GM13977 (cell line): Measurements from ENCODE around the gene PPA2.

ENCODE experiments used
- DNase-seq: peaks from one replicate; pipeline ENCODE4 v3.0.0; 2012; ENCODE audit warnings: low spot score
- in situ Hi-C: fragments of 300-500 bp; cut with MboI; formaldehyde crosslinking; loops from one replicate; pipeline ENCODE4 v1.12.0; 2022; ENCODE audit warnings: low sequenced_read_pairs, low pct_unique_long_range_greater_than_20kb, mixed read lengths, inconsistent platforms; ENCODE audit not compliant: unreplicated experiment
- TF ChIP-seq, protein P1 (sequence below): IDR thresholded peaks from 2 replicates; pipeline ENCODE4 v1.5.1; 2012; ENCODE audit warnings: mild to moderate bottlenecking, control low read depth; ENCODE audit not compliant: insufficient read depth; ENCODE audit errors: extremely low read depth, missing control alignments

Gene PPA2

DNA sequence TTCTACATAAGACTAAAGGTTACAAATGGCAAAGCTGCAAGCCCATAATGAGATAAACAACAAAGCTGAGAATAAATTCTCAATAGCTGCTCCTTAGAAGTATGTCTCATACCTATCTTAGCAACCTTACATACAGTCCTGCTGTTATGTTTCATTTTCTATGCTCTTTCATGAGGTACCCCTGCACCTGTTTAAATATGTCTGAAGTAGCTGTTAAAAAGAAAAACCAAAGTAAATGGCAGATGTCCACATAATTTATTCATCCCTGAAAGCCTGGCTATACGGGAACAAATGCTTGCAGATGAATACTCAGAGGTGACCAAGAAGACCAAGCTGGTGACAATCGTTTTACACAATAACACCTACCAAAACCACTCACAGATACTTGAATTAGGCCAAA is 22.5 kb downstream of the PPA2 start:
- in situ Hi-C loops, result loop anchor here (25.0 kb wide), 5 partner anchors 314 to 1389 kb away; partner anchors contain the start of gene TET2
- DNase-seq, result no peak
- TF ChIP-seq, protein P1, sequence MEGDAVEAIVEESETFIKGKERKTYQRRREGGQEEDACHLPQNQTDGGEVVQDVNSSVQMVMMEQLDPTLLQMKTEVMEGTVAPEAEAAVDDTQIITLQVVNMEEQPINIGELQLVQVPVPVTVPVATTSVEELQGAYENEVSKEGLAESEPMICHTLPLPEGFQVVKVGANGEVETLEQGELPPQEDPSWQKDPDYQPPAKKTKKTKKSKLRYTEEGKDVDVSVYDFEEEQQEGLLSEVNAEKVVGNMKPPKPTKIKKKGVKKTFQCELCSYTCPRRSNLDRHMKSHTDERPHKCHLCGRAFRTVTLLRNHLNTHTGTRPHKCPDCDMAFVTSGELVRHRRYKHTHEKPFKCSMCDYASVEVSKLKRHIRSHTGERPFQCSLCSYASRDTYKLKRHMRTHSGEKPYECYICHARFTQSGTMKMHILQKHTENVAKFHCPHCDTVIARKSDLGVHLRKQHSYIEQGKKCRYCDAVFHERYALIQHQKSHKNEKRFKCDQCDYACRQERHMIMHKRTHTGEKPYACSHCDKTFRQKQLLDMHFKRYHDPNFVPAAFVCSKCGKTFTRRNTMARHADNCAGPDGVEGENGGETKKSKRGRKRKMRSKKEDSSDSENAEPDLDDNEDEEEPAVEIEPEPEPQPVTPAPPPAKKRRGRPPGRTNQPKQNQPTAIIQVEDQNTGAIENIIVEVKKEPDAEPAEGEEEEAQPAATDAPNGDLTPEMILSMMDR, result no peak

DNA sequence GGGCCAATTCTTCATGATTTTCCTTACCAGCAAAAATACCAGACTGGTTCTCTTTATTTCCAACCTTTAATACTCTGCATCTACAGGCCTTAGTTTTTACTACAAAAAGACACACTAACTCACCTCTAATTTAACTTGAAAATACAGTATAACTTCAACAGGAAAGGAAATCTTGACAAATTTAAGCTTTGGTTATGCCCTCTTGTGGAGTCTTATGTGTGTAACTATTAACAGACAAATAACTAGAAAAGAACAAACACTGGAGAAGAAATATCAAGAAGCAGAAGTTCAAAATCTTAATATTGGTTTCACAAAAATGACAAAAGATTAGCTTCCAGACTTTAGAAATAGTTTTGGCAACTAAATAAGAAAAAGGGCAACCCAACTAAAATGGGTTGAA is 33.0 kb downstream of the PPA2 start:
- no peak for DNase-seq
- in situ Hi-C loops, result no loop called here
- TF ChIP-seq, protein P1, result no peak

DNA sequence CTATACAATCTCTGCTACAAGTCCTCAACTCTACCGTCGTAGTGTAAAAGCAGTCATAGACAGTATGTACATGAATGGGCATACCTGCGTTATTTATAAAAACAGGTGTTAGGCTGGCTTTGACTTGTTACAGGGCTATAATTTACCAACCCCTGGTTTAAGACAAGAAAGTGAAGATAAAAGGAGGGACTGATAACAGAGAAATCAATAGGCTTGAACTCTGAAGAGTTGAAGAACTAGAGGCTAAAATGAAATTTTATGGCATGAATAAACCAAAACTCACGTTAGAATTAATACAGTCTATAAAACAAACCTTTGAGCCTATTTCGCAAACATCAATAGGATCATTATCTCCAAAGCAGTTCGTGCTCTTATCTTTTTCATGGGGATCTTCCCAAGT is 36.2 kb downstream of the PPA2 start:
- DNase-seq, result no peak
- TF ChIP-seq, protein P1, result no peak
- in situ Hi-C loops, result no loop called here

DNA sequence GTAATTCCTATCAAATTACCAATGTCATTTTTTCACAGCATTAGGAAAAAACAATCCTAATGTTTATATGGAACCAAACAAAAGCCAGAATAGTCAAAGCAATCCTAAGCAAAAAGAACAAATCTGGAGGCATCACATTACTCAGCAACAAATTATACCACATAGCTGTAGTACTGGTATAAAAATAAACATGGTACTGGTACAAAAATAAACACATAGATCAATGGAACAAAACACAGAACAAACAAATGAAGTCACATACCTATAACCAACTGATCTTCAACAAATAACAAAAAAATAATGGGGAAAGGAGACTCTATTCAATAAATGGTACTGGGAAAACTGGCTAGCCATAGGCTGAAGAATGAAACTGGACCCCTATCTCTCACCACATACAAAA is 37.4 kb downstream of the PPA2 start:
- no peak for DNase-seq
- in situ Hi-C loops, result no loop called here
- TF ChIP-seq, protein P1, result no peak

DNA sequence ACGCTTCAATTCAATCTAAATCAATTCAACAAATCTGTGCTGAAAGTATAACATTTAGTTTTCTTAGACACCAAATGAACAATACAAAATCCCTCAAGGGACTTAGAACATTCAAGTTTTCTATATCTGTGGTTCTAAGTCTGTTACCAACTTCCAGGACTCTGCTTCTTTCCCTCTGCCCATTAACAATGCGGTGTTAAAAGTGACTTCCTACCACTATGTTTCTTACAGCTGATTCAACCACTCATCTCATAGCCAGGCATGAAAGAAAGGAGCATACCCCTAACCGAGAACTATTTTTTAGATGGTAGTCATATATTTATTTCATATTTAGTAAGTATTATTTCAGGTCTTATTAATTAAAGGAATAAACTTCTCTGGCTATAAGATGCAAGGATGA is 38.9 kb downstream of the PPA2 start:
- no peak for DNase-seq
- in situ Hi-C loops, result no loop called here
- TF ChIP-seq, protein P1, result no peak

DNA sequence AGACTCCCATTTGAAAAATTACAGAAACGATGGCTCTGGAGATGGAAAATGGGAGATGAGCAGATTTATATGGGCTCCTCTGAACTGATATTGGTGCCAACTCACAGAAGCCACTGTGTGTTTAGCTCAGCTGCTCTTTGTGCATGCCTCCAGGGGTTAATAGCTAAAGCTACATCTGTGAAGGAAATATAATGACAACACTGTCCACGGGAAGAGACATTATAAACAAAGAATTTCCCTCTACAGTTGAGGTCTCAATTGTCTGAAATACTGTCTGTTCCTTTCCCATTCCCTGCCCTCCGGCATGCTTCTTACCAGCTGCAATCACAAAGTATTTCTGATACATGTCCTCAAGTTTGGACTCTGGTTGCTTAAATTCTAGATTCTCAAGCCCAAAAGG is 40.4 kb downstream of the PPA2 start:
- no peak for DNase-seq
- in situ Hi-C loops, result no loop called here
- TF ChIP-seq, protein P1, result no peak

DNA sequence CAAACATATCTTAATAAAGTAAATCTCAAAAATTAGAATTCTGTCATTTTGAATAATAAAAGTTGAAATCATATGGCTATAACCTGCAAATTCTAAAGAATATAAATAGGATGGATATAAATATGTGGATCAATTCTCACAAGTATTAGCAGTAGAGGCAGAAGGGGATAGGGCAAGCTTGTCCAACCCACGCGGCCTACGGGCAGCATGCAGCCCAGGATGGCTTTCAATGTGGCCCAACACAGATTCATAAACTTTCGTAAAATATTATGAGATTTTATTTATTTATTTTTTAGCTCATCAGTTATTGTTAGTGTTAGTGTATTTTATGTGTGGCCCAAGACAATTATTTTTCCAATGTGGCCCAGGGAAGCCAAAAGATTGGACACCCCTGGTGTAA is 41.4 kb downstream of the PPA2 start:
- TF ChIP-seq, protein P1, result no peak
- in situ Hi-C loops, result no loop called here
- DNase-seq, result no peak
